AG10803 (cell line): ENCODE results near the gene IFT81.

Experiments
- DNase-seq: peaks from one replicate; pipeline ENCODE4 v3.0.0; 2010; ENCODE audit warnings: low read depth
- H3K4me3 ChIP-seq: 2 replicates; pipeline ENCODE4 v1.5.1; 2011; ENCODE audit warnings: mild to moderate bottlenecking, low read length, control low read depth
- TF ChIP-seq, protein P1 (sequence below): conservative IDR thresholded peaks from 2 replicates; pipeline ENCODE4 v1.5.1; 2011; ENCODE audit warnings: mild to moderate bottlenecking, low read length, control low read depth, inconsistent platforms

The IFT81 gene

DNA sequence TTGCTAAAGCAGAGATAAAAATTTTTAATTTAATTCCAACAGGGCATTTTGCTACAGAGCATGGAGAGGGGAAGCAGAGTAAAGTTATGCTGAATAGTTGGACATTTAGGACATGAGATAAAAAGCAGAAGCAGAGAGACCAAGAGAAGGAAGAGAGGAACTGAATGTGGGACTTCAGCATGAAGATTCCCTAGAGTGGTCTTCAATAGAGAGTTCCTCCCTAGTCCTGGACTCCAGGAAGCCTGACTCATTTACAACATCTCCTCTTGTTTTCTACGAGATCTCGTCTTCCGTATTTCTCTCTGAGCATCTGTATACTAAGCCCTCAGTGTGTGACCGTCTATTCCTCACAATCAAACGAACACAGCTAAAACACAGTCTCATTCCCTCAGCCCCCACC, 35.2 kb upstream of the IFT81 start:
- H3K4me3 ChIP-seq = no peak overlapping the region
- TF ChIP-seq, protein P1, sequence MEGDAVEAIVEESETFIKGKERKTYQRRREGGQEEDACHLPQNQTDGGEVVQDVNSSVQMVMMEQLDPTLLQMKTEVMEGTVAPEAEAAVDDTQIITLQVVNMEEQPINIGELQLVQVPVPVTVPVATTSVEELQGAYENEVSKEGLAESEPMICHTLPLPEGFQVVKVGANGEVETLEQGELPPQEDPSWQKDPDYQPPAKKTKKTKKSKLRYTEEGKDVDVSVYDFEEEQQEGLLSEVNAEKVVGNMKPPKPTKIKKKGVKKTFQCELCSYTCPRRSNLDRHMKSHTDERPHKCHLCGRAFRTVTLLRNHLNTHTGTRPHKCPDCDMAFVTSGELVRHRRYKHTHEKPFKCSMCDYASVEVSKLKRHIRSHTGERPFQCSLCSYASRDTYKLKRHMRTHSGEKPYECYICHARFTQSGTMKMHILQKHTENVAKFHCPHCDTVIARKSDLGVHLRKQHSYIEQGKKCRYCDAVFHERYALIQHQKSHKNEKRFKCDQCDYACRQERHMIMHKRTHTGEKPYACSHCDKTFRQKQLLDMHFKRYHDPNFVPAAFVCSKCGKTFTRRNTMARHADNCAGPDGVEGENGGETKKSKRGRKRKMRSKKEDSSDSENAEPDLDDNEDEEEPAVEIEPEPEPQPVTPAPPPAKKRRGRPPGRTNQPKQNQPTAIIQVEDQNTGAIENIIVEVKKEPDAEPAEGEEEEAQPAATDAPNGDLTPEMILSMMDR = no peak
- DNase-seq = no peak

DNA sequence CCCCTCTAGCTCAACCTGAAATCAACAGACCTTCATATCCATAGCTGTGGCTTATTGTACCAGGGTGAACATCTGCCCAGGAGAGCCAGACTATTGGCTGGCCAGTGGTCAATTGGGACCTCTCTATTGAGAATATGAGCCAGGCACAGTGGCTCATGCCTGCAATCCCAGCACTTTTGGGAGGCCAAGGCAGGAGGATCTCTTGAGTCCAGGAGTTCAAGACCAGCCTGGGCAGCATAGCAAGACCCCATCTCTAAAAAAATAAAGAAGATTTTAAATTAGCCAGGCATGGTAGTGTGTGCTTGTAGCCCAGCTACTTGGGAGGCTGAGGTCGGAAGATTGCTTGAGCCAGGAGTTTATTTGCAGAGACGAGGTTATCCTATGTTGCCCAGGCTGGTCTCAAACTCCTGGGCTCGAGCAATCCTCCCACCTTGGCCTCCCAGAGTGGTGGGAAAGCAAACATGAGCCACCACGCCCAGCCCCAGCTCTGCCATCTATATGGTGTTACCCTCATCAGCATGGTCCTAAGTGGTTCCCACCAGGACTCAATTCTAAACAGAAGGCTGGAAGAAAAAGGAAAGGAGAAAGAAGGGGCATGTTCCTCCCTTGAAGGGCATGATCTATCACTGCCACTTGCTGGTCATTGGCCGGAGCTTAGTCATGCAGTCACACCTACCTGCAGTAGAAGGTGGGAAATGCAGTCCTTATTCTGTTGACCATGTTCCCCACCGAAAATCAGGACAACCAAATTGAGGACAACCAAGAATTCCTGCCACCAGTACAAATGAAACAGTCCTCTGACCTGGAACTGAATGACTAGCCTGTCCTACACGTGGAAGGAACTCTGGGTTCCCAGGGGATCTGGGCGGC, 33.7 kb upstream of the IFT81 start:
- no peak for DNase-seq
- no peak overlapping the region for H3K4me3 ChIP-seq
- TF ChIP-seq, protein P1 = no peak

DNA sequence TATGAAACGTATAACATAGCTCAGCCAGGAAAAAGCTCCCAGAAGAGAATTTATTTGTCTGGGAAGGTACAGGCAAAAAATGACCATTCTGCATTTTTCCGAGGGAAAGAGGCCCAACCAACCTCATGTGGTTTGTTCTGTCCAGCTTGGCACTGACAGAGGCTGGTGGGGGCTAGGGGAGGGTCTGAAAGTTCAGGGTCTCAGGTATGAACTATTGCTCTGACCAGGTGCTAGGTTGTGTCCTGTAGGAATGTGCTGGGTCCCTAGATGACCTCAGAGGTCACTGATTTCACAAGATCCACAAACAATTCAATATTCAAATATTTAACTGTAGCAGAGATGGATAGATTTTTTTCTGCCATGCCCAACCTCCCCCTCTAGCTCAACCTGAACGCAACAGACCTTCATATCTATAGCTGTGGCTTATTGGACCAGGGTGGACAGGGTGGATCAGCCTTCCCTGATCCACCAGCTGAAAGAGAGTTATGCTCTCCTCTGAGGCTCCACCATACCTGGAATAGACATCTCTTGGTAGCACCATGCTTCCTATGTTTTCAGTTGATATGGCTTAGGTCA, 32.9 kb upstream of the IFT81 start:
- no peak for DNase-seq
- TF ChIP-seq, protein P1 = no peak

DNA sequence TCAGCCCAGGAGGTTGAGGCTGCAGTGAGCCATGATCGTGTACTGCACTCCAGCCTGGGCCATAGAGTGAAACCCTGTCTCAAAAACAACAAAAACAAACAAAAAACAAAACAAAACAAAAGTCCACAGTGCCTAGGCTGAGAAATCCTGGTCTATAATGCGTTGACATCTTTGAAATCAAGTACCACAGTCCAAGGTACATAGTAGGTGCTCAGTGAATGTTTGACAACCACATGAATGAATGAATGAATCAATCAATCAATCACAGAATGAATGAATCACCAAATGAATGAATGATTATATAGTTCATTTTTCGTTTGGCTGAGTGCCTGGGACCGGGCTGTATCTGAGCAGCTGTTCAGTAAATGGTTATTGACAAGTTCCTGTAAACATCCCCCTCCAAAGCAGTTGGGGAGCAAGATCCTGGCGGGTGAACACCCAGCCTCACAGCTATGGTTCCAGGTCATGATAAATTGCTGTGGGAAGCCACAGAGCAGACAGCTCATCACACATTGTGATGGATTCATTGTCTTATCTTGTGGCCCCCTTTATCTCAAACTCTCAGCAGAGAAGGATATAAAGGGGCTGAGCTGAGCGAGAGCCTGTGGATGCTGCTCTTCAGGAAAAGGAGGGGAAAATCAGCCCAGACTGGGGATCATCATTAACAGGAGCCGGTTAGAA, 30.4 kb upstream of the IFT81 start:
- TF ChIP-seq, protein P1 = no peak
- no peak for DNase-seq
- no peak overlapping the region for H3K4me3 ChIP-seq

More for the DNA sequence above, 32.9 kb upstream of the IFT81 start:
- H3K4me3 ChIP-seq = no peak overlapping the region

DNA sequence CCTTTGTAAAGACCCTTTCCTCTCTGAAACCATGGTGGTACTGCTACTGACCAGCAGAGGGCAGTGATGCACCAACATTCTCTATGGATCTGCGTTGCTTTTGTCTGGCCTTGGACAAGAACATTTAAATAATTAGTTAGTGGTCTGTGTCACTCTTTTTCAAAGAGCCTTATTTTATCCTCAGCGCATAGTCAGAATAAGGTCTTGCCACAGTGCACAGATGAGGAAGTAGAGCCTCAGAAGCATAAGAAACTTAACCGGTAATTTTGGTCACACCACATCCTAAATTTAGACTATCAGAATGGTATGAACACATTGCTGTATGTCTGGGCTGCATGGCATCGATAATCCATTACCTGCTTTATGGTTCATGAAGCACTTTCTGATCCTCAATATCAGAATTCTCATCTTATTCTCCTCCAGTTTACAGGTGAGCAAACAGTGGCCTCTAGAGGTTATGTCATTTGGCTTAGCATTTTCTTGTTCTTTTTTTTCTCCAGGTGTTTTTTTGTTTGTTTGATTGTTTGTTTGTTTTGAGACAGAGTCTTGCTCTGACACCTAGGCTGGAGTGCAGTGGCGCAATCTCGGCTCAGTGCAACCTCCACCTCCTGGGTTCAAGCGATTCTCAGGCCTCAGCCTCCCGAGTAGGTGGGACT, 23.7 kb upstream of the IFT81 start:
- no peak overlapping the region for H3K4me3 ChIP-seq
- peak; percentile 68 for DNase-seq
- TF ChIP-seq, protein P1 = peak; percentile 99

DNA sequence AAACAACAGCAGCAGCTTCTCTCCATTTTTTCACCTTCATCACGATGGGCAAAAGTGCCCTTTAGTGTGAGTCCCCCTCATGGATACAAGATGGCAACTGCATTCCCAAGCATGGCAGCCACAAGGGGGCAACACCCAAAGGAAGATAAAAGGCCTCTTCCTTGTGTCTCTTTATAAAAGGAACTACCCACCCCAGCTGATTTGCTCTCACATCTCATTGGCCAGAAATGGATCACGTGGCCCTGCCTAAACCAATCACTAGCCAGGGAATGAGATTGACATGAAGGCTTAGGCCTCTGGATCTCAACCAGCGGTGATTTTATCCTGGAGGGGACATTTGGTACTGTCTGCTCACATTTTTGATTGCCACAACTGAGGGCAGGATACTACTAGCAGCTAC, 21.9 kb upstream of the IFT81 start:
- H3K4me3 ChIP-seq = no peak overlapping the region
- TF ChIP-seq, protein P1 = peak; percentile 47
- DNase-seq = peak; percentile 53
